SK-N-SH (cell line): ENCODE measurements around the gene VOPP1.

ENCODE experiments used
- GABPA ChIP-seq: IDR thresholded peaks from 2 replicates; pipeline ENCODE4 v1.4.0; 2012; ENCODE audit warnings: low read depth, mild to moderate bottlenecking
- JUND ChIP-seq: IDR thresholded peaks from 2 replicates; pipeline ENCODE4 v1.4.0; 2012
- MXI1 ChIP-seq: IDR thresholded peaks from 2 replicates; pipeline ENCODE4 v1.6.1; 2012; ENCODE audit warnings: mild to moderate bottlenecking, low read depth, low read length, improper control_type of control experiment
- NRF1 ChIP-seq: IDR thresholded peaks from 2 replicates; pipeline ENCODE4 v1.6.1; 2012; ENCODE audit warnings: low read depth, mild to moderate bottlenecking, low read length
- POLR2AphosphoS5 ChIP-seq: IDR thresholded peaks from 2 replicates; pipeline ENCODE4 v1.6.1; 2012; ENCODE audit warnings: low read depth, low read length
- RAD21 ChIP-seq: IDR thresholded peaks from 2 replicates; pipeline ENCODE4 v1.6.1; 2012; ENCODE audit warnings: mild to moderate bottlenecking, low read length
- YY1 ChIP-seq: IDR thresholded peaks from 2 replicates; pipeline ENCODE4 v1.4.0; 2012; ENCODE audit warnings: low read depth, mild to moderate bottlenecking
- TF ChIP-seq, protein P1 (sequence below): fragments of 200-600 bp; sonication (generic); IDR thresholded peaks from 2 replicates; pipeline ENCODE4 v1.6.1; 2017; ENCODE audit warnings: antibody characterized with exemption, mild to moderate bottlenecking, moderate library complexity
- TF ChIP-seq, protein P2 (sequence below): IDR thresholded peaks from 2 replicates; pipeline ENCODE4; 2012
- TF ChIP-seq, protein P3 (sequence below): IDR thresholded peaks from 2 replicates; pipeline ENCODE4 v1.4.0; 2012; ENCODE audit warnings: low read depth, borderline replicate concordance

DNA sequence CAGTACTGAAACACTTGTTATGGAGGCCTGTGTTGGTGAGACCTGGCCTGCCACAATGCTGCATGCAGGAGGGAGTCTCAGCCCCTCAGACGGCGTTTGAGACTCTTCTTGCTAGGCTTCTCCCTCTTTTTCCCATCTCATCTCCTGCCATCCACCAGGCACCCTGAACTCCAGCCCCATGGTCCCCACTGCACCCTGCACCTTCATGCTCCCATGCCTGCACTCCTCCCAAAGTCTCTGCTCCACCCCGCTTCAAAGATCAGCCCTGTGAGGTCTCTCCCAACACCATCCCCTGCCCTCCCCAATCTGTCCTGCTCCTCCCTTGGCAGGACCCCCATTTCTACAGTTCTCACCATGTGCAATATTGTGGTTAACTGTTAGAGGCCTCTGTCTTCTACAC lies 61.7 kb downstream of the VOPP1 start:
- TF ChIP-seq, protein P1, sequence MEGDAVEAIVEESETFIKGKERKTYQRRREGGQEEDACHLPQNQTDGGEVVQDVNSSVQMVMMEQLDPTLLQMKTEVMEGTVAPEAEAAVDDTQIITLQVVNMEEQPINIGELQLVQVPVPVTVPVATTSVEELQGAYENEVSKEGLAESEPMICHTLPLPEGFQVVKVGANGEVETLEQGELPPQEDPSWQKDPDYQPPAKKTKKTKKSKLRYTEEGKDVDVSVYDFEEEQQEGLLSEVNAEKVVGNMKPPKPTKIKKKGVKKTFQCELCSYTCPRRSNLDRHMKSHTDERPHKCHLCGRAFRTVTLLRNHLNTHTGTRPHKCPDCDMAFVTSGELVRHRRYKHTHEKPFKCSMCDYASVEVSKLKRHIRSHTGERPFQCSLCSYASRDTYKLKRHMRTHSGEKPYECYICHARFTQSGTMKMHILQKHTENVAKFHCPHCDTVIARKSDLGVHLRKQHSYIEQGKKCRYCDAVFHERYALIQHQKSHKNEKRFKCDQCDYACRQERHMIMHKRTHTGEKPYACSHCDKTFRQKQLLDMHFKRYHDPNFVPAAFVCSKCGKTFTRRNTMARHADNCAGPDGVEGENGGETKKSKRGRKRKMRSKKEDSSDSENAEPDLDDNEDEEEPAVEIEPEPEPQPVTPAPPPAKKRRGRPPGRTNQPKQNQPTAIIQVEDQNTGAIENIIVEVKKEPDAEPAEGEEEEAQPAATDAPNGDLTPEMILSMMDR, result no peak
- TF ChIP-seq POLR2AphosphoS5 (no peak), YY1 (no peak), RAD21 (no peak), JUND (no peak), MXI1 (no peak), GABPA (no peak), NRF1 (no peak)
- TF ChIP-seq, protein P2, sequence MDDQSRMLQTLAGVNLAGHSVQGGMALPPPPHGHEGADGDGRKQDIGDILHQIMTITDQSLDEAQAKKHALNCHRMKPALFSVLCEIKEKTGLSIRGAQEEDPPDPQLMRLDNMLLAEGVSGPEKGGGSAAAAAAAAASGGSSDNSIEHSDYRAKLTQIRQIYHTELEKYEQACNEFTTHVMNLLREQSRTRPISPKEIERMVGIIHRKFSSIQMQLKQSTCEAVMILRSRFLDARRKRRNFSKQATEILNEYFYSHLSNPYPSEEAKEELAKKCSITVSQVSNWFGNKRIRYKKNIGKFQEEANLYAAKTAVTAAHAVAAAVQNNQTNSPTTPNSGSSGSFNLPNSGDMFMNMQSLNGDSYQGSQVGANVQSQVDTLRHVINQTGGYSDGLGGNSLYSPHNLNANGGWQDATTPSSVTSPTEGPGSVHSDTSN, result no peak
- TF ChIP-seq, protein P3, sequence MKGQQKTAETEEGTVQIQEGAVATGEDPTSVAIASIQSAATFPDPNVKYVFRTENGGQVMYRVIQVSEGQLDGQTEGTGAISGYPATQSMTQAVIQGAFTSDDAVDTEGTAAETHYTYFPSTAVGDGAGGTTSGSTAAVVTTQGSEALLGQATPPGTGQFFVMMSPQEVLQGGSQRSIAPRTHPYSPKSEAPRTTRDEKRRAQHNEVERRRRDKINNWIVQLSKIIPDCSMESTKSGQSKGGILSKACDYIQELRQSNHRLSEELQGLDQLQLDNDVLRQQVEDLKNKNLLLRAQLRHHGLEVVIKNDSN, result no peak
